Stomach (tissue), 9 donors: ENCODE results near the gene ATRNL1. TPM values are rescaled to one million over a fixed set of nuclear protein-coding genes. Genes with fewer than 3 reads are reported as not detected.

ENCODE experiments used
- DNase-seq, 2 donors: peaks; one replicate each; pipeline versions ENCODE4 v3.0.0 to v3.0.0-alpha.2; 2013 to 2019
- H3K27ac ChIP-seq, 5 donors: fragments of 200-600 bp in 4 of 5; sonication (generic) in 4 of 5; one replicate each; pipeline ENCODE4 v1.5.1; 2013 to 2019; ENCODE audit warnings: mild to moderate bottlenecking in 1 of 5, moderate library complexity in 1 of 5
- H3K27me3 ChIP-seq, 3 donors: fragments of 200-600 bp; sonication (generic); one replicate each; pipeline ENCODE4 v1.5.1; 2017 to 2019; ENCODE audit warnings: mixed run types in 1 of 3
- H3K36me3 ChIP-seq, 4 donors: fragments of 200-600 bp; sonication (generic); 1 replicate in 3 of 4; 2 replicates in 1 of 4; pipeline ENCODE4 v1.5.1; 2016 to 2019
- H3K4me1 ChIP-seq, 4 donors: fragments of 200-600 bp; sonication (generic); one replicate each; pipeline ENCODE4 v1.5.1; 2016 to 2019
- H3K4me3 ChIP-seq, 4 donors: fragments of 200-600 bp; sonication (generic) in 3 of 4; one replicate each; pipeline ENCODE4 v1.5.1; 2016 to 2019; ENCODE audit warnings: mild to moderate bottlenecking in 1 of 4
- H3K9me3 ChIP-seq, 4 donors: fragments of 200-600 bp; sonication (generic); one replicate each; pipeline ENCODE4 v1.5.1; 2016 to 2019
- EP300 ChIP-seq: sonication (generic); formaldehyde crosslinking; IDR thresholded peaks from one replicate; pipeline ENCODE4 v1.6.1; 2017; ENCODE audit warnings: antibody characterized with exemption
- POLR2A ChIP-seq, 4 donors: fragments of 450-650 bp; IDR thresholded peaks; one replicate each; pipeline ENCODE4 v1.6.1; 2016; ENCODE audit warnings: antibody characterized with exemption in 4 of 4, control low read depth in 2 of 4, mild to moderate bottlenecking in 1 of 4, moderate library complexity in 1 of 4
- POLR2AphosphoS5 ChIP-seq, 3 donors: sonication (generic); formaldehyde crosslinking; IDR thresholded peaks; one replicate each; pipeline ENCODE4 v1.6.1; 2016; ENCODE audit warnings: antibody characterized with exemption in 3 of 3
- WGBS, 5 donors: extraction: QIAGEN DNeasy Blood & Tissue Kit in 3 of 5; methylation state at CpG; one replicate each; pipeline versions ENCODE4 v1.1.5 to v1.1.7; 2013 to 2018; 5-methylcytosine and 5-hydroxymethylcytosine counted together
- intact Hi-C: fragments of 100-400 bp; cut with DNase I; formaldehyde crosslinking; loops from one replicate; pipeline ENCODE4 v1.15.1; 2023; ENCODE audit warnings: low total_unique reads
- polyA plus RNA-seq, 3 donors: library from polyadenylated mRNA; stranded (reverse); fragments of 200-250 nt; gene quantifications; one replicate each; pipeline ENCODE4 v1.2.3, GENCODE V29; 2013
- total RNA-seq, 5 donors: library from RNA; depleted of rRNA; stranded (reverse); fragments of >200 nt; gene quantifications; one replicate each; pipeline versions ENCODE4 v1.1.0 to v1.2.3, GENCODE V29; 2014 to 2016
- TF ChIP-seq, protein P1 (sequence below), 7 experiments: fragments of 450-650 bp in 4 of 7; fragments of 200-600 bp in 3 of 7; sonication (generic) in 3 of 7; IDR thresholded peaks; one replicate each; pipeline ENCODE4 v1.5.1; 2016 to 2019; ENCODE audit warnings: antibody characterized with exemption in 7 of 7, control low read depth in 2 of 7, mild to moderate bottlenecking in 1 of 7
- donor health status: healthy with polysubstance abuse.
- donor health status: Bipolar disorder and iron deficiency.
- donor health status: healthy.

ATRNL1 gene
- total and polyA plus RNA-seq, 8 donors, result 0.12 to 50.7 (median 0.72) TPM; not detected in 1

DNA sequence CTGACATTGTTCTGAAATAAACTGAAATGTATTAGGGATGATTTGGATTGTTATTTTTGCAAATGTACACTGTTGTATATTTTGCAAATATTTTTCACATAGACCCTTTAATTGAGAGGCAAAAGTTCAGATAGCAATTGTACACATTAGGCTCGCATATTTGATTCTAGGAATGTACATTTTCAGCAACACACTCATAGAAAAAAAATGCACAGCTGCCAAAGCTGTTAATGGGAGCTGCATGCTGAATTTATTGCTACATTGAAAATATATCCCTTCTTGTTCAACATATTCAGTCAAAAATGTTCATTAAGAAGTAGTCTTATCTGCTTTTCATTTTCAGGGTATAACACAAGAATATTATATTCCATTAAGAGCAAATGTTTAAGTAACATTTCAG is 512.9 kb downstream of the ATRNL1 start:
- DNase-seq, result no peak
- H3K36me3 ChIP-seq, result no peaks in the 10 kb centered on the region
- WGBS, 5 donors, result 27 to 55% (median 35%) methylated on average over 1 of the region's 1 CpG

DNA sequence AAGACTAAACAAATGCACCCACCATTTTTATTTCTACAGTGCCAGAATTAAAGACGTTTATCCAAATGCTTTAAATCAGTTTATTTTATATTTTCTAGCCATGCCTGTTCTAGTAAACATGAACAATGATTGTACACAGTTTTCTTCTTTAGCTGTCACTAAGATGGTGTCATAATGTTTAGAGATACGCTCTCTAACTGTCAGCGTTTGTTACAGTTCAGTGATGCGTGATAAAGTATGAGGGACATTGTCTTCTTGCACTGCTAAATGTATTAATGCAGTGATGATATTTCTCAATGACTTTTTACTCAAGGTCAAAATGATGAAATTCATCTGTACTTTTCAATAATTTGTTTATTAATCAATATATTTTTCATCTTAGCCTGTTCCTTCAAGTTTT is 513.6 kb downstream of the ATRNL1 start:
- H3K4me1 ChIP-seq, result no peaks in the 10 kb centered on the region
- 57 to 72% (median 62%) methylated on average over 4 of the region's 4 CpGs for WGBS, 5 donors
- no peaks in the 10 kb centered on the region for H3K9me3 ChIP-seq
- DNase-seq, result no peak
- no peak overlapping the region for H3K4me3 ChIP-seq
- H3K27me3 ChIP-seq, result no peaks in the 10 kb centered on the region
- H3K36me3 ChIP-seq, result no peaks in the 10 kb centered on the region
- H3K27ac ChIP-seq, result no peak overlapping the region
- intact Hi-C loops, result no loop called here
- TF ChIP-seq POLR2AphosphoS5 (IDR thresholded peaks at IDR 0.05) (no peak), EP300 (no peak), POLR2A (IDR thresholded peaks at IDR 0.05) (no peak)
- TF ChIP-seq, protein P1, sequence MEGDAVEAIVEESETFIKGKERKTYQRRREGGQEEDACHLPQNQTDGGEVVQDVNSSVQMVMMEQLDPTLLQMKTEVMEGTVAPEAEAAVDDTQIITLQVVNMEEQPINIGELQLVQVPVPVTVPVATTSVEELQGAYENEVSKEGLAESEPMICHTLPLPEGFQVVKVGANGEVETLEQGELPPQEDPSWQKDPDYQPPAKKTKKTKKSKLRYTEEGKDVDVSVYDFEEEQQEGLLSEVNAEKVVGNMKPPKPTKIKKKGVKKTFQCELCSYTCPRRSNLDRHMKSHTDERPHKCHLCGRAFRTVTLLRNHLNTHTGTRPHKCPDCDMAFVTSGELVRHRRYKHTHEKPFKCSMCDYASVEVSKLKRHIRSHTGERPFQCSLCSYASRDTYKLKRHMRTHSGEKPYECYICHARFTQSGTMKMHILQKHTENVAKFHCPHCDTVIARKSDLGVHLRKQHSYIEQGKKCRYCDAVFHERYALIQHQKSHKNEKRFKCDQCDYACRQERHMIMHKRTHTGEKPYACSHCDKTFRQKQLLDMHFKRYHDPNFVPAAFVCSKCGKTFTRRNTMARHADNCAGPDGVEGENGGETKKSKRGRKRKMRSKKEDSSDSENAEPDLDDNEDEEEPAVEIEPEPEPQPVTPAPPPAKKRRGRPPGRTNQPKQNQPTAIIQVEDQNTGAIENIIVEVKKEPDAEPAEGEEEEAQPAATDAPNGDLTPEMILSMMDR (IDR thresholded peaks at IDR 0.05), result no peak

More for the DNA sequence above, 512.9 kb downstream of the ATRNL1 start:
- Histone ChIP-seq H3K27ac (no peak overlapping the region), H3K4me3 (no peak overlapping the region), H3K4me1 (no peaks in the 10 kb centered on the region), H3K9me3 (no peaks in the 10 kb centered on the region), H3K27me3 (no peaks in the 10 kb centered on the region)
- TF ChIP-seq, protein P1 (IDR thresholded peaks at IDR 0.05), result no peak
- no peak for TF ChIP-seq POLR2AphosphoS5 (IDR thresholded peaks at IDR 0.05)
- no peak for TF ChIP-seq EP300
- TF ChIP-seq POLR2A (IDR thresholded peaks at IDR 0.05), result no peak
- intact Hi-C loops, result no loop called here

DNA sequence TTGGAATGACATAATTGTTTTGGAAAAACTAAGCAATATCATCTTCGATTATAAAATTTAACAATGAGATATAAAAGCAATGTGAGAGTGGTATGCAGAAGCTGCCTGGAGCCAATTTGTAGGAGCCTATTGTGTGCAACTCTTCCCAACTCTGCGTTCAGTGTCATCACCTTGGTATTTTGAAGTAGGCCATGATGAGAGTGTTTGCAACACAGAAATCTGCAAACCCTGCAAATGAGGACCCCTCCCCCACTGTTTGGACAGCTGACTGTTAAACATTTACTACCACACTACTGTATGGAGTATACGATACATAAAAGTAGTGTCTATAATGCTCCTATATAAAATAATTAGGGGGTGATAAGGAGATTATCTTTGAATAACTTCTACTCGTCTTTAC is 531.3 kb downstream of the ATRNL1 start:
- H3K4me1 ChIP-seq, result no peaks in the 10 kb centered on the region
- no peak for TF ChIP-seq POLR2A (IDR thresholded peaks at IDR 0.05)
- H3K27me3 ChIP-seq, result no peaks in the 10 kb centered on the region
- no peaks in the 10 kb centered on the region for H3K36me3 ChIP-seq
- peaks cover 0 to 13% (median under 1%) of the 10 kb centered on the region in 4 donors for H3K9me3 ChIP-seq
- H3K4me3 ChIP-seq, result no peak overlapping the region
- no peak for DNase-seq
- no peak overlapping the region for H3K27ac ChIP-seq
- intact Hi-C loops, result no loop called here
- 62 to 76% (median 74%) methylated on average over 4 of the region's 4 CpGs for WGBS, 5 donors

- TF ChIP-seq POLR2A (IDR thresholded peaks at IDR 0.05) (no peak), POLR2AphosphoS5 (IDR thresholded peaks at IDR 0.05) (no peak), EP300 (no peak)
- TF ChIP-seq, protein P1 (IDR thresholded peaks at IDR 0.05), result no peak
- WGBS, 5 donors, result 48 to 87% (median 72%) methylated on average over 2 of the region's 2 CpGs
- Histone ChIP-seq H3K4me1 (no peaks in the 10 kb centered on the region), H3K27ac (no peak overlapping the region), H3K4me3 (no peak overlapping the region), H3K9me3 (peaks cover 0 to 8% (median 0%) of the 10 kb centered on the region in 4 donors), H3K36me3 (no peaks in the 10 kb centered on the region), H3K27me3 (no peaks in the 10 kb centered on the region)
- DNase-seq, result no peak
- intact Hi-C loops, result no loop called here
These were observed 535.5 kb downstream of the ATRNL1 start for GRCh38 chr10:115628616-115629015.

DNA sequence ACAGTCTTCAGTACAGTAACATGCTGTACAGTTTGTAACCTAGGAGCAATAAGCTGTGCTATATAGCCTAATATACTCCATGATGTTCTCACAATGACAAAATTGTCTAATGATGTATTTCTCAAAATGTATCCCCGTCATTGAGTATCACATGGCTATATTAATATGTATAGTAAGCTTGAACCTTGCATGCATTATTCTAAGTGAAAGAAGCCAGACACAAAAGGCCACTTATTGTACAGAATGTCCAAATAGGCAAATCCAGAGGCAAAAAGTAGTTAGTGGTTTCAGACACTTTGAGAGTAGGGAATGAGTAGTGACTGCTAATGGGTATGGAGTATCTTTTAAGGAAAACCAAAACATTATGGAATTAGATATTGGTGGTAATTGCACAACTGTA is 545.1 kb downstream of the ATRNL1 start:
- H3K27me3 ChIP-seq, result no peaks in the 10 kb centered on the region
- DNase-seq, result no peak
- 63 to 84% (median 83%) methylated on average over 1 of the region's 1 CpG for WGBS, 5 donors

More for the DNA sequence above, 545.1 kb downstream of the ATRNL1 start:
- TF ChIP-seq, protein P1 (IDR thresholded peaks at IDR 0.05), result no peak
- TF ChIP-seq POLR2A (IDR thresholded peaks at IDR 0.05) (no peak), POLR2AphosphoS5 (IDR thresholded peaks at IDR 0.05) (no peak), EP300 (no peak)
- H3K4me1 ChIP-seq, result no peaks in the 10 kb centered on the region
- no peaks in the 10 kb centered on the region for H3K9me3 ChIP-seq
- no peak overlapping the region for H3K4me3 ChIP-seq
- H3K36me3 ChIP-seq, result no peaks in the 10 kb centered on the region
- H3K27ac ChIP-seq, result no peak overlapping the region
- intact Hi-C loops, result no loop called here
